Keratinocyte (primary cell): Measurements from ENCODE around the gene C7orf25.

Experiments used
- CTCF ChIP-seq, 3 experiments: IDR thresholded peaks in 1 of 3; conservative IDR thresholded peaks in 1 of 3; optimal IDR thresholded peaks in 1 of 3; 2 replicates in 2 of 3; 3 replicates in 1 of 3; pipeline versions ENCODE3 to v1.5.1; 2011; ENCODE audit warnings: low read length in 3 of 3, mild to moderate bottlenecking in 3 of 3, moderate library complexity in 2 of 3, control low read depth in 1 of 3, inconsistent platforms in 1 of 3; ENCODE audit not compliant: insufficient read depth in 2 of 3; ENCODE audit errors: extremely low read depth in 1 of 3
- EZH2 ChIP-seq: IDR thresholded peaks from one replicate; pipeline ENCODE4 v1.6.1; 2012; ENCODE audit warnings: inconsistent platforms, mild to moderate bottlenecking, low read length, moderate library complexity

GRCh38 chr7:42906181-42906580 lies 5.7 kb downstream of the C7orf25 start:
- TF ChIP-seq CTCF (optimal IDR thresholded peaks at IDR 0.05 in 1 of 3, IDR thresholded peaks at IDR 0.05 in 1 of 3, conservative IDR thresholded peaks at IDR 0.05 in 1 of 3; ENCODE audit: extremely low read depth in 1 of 3, insufficient read depth in 2 of 3, low read length in 3 of 3) (no peak), EZH2 (no peak)
